ENCODE data around the gene SMARCAD1.

GRCh38 chr4:94253036-94253435, 45.4 kb downstream of the SMARCAD1 start:
- no peak for TF ChIP-seq CTCF (IDR thresholded peaks at IDR 0.05)
- no peak for TF ChIP-seq EP300 (IDR thresholded peaks at IDR 0.05)
- TF ChIP-seq POLR2A (IDR thresholded peaks at IDR 0.05) = no peak
- no peak for TF ChIP-seq POLR2AphosphoS5 (IDR thresholded peaks at IDR 0.05)

Measured in suprapubic skin (tissue), 4 donors.